Sigmoid colon (tissue), 4 donors: ENCODE data around the gene CRIP2.

Experiments used
- CTCF ChIP-seq, 4 experiments: fragments of 450-650 bp in 3 of 4; fragments of 200-600 bp in 1 of 4; IDR thresholded peaks; one replicate each; pipeline ENCODE4 v1.5.1; 2016 to 2019; ENCODE audit warnings: antibody characterized with exemption in 4 of 4, mild to moderate bottlenecking in 3 of 4, moderate library complexity in 2 of 4
- EP300 ChIP-seq, 4 donors: sonication (generic); formaldehyde crosslinking; IDR thresholded peaks; one replicate each; pipeline ENCODE4 v1.6.1; 2017; ENCODE audit warnings: antibody characterized with exemption in 4 of 4
- POLR2A ChIP-seq, 2 donors: fragments of 450-650 bp; IDR thresholded peaks; one replicate each; pipeline ENCODE4 v1.6.1; 2016; ENCODE audit warnings: antibody characterized with exemption in 2 of 2, mild to moderate bottlenecking in 2 of 2, moderate library complexity in 2 of 2
- POLR2AphosphoS5 ChIP-seq, 4 donors: sonication (generic); formaldehyde crosslinking; IDR thresholded peaks; one replicate each; pipeline ENCODE4 v1.6.1; 2017; ENCODE audit warnings: antibody characterized with exemption in 4 of 4

GRCh38 chr14:105460116-105460515 is 14.5 kb upstream of the CRIP2 start:
- TF ChIP-seq CTCF (IDR thresholded peaks at IDR 0.05) (no peak), POLR2A (IDR thresholded peaks at IDR 0.05) (no peak), POLR2AphosphoS5 (IDR thresholded peaks at IDR 0.05) (no peak), EP300 (IDR thresholded peaks at IDR 0.05) (no peak)
